Activated CD4-positive, alpha-beta T cell treated with anti-CD3 and anti-CD28 coated beads, Interleukin-10, Interleukin-2, amounts not matched to agents 100 ng/mL and 50 ng/mL, durations not matched to agents 16 hours and 8 hours (primary cell): ENCODE data around the gene RASL10B.
A peak's percentile ranks its signal among the peaks of the same experiment; 100 is the strongest.

Experiments used
- DNase-seq: peaks from one replicate; pipeline ENCODE4 v3.0.0-alpha.2; 2020

The RASL10B gene

GRCh38 chr17:35723735-35724134 lies 7.7 kb upstream of the RASL10B start:
- DNase-seq: no peak

GRCh38 chr17:35725058-35725457 lies 6.4 kb upstream of the RASL10B start:
- DNase-seq: no peak

- DNase-seq: no peak
Observed at GRCh38 chr17:35725802-35726126, 5.7 kb upstream of the RASL10B start.

- DNase-seq: no peak
Observed at GRCh38 chr17:35726127-35726952, 5.1 kb upstream of the RASL10B start.

- no peak for DNase-seq
Observed at GRCh38 chr17:35726953-35727460, 4.4 kb upstream of the RASL10B start.

- DNase-seq: no peak
Observed at GRCh38 chr17:35727635-35728034, 3.8 kb upstream of the RASL10B start.

- DNase-seq: no peak
Observed at GRCh38 chr17:35728551-35728950, 2.9 kb upstream of the RASL10B start.

- no peak for DNase-seq
Observed at GRCh38 chr17:35729405-35729833, 2.0 kb upstream of the RASL10B start.

- no peak for DNase-seq
Observed at GRCh38 chr17:35730400-35731005, 936 bp upstream of the RASL10B start.

GRCh38 chr17:35731917-35732805 lies 722 bp downstream of the RASL10B start:
- no peak for DNase-seq

- no peak for DNase-seq
Observed at GRCh38 chr17:35732806-35733136, 1.3 kb downstream of the RASL10B start.

GRCh38 chr17:35733366-35733765 lies 1.9 kb downstream of the RASL10B start:
- no peak for DNase-seq

- DNase-seq: no peak
Observed at GRCh38 chr17:35734396-35734795, 3.0 kb downstream of the RASL10B start.

- DNase-seq: no peak
Observed at GRCh38 chr17:35735036-35735805, 3.8 kb downstream of the RASL10B start.

GRCh38 chr17:35736236-35736635 lies 4.8 kb downstream of the RASL10B start:
- no peak for DNase-seq

GRCh38 chr17:35738519-35739133 lies 7.2 kb downstream of the RASL10B start:
- no peak for DNase-seq

GRCh38 chr17:35740216-35740615 lies 8.8 kb downstream of the RASL10B start:
- no peak for DNase-seq

- DNase-seq: peak; percentile 14
Observed at GRCh38 chr17:35740997-35741931, 9.8 kb downstream of the RASL10B start.

GRCh38 chr17:35742496-35742895 lies 11.1 kb downstream of the RASL10B start:
- DNase-seq: no peak

GRCh38 chr17:35742896-35743477 lies 11.5 kb downstream of the RASL10B start:
- DNase-seq: no peak
